ENCODE results near the gene CYP2C18. TPM values are rescaled to one million over a fixed set of nuclear protein-coding genes. Genes with fewer than 3 reads are reported as not detected.
A peak's percentile ranks its signal among the peaks of the same experiment; 100 is the strongest.
"Not testable (repeated sequence)": the region's sequence is repeated elsewhere in the genome, so short reads cannot be mapped to it uniquely, and the experiment has no call there.

Gene CYP2C18
- total RNA-seq, 4 donors from 2014 or later: not detected

- ATAC-seq (ENCODE audit: low FRiP score) (no peak), DNase-seq (ENCODE audit: low spot score) (no peak)
- TF ChIP-seq CTCF (IDR thresholded peaks at IDR 0.05): no peak
Measured at GRCh38 chr10:94666391-94667102, 17.0 kb upstream of the CYP2C18 start.

GRCh38 chr10:94673614-94674321 lies 9.8 kb upstream of the CYP2C18 start:
- no peak for TF ChIP-seq CTCF (IDR thresholded peaks at IDR 0.05)
- ATAC-seq (ENCODE audit: low FRiP score): no peak

GRCh38 chr10:94676496-94676895 lies 7.0 kb upstream of the CYP2C18 start:
- no peak for TF ChIP-seq CTCF (IDR thresholded peaks at IDR 0.05)
- ATAC-seq (ENCODE audit: low FRiP score) (no peak), DNase-seq (ENCODE audit: low spot score) (no peak)

More at GRCh38 chr10:94673614-94674321, 9.8 kb upstream of the CYP2C18 start:
- no peak for DNase-seq (ENCODE audit: low spot score)

- no peak for DNase-seq (ENCODE audit: low spot score)
- ATAC-seq (ENCODE audit: low FRiP score): no peak
- no peak for TF ChIP-seq CTCF (IDR thresholded peaks at IDR 0.05)
Measured at GRCh38 chr10:94677691-94678090, 5.8 kb upstream of the CYP2C18 start.

GRCh38 chr10:94678475-94678874 lies 5.1 kb upstream of the CYP2C18 start:
- ATAC-seq (ENCODE audit: low FRiP score) (no peak), DNase-seq (ENCODE audit: low spot score) (no peak)
- TF ChIP-seq CTCF (IDR thresholded peaks at IDR 0.05): no peak

- ATAC-seq (ENCODE audit: low FRiP score): peak; percentile 66
- TF ChIP-seq CTCF (IDR thresholded peaks at IDR 0.05): no peak
- no peak for DNase-seq (ENCODE audit: low spot score)
Measured at GRCh38 chr10:94680544-94680943, 3.0 kb upstream of the CYP2C18 start.

- ATAC-seq (ENCODE audit: low FRiP score); DNase-seq (ENCODE audit: low spot score): not testable (repeated sequence)
Measured at GRCh38 chr10:94682636-94683035, 893 bp upstream of the CYP2C18 start.

All from omental fat pad (tissue), 4 donors.